Measurements from ENCODE around the gene OR1I1.

DNA sequence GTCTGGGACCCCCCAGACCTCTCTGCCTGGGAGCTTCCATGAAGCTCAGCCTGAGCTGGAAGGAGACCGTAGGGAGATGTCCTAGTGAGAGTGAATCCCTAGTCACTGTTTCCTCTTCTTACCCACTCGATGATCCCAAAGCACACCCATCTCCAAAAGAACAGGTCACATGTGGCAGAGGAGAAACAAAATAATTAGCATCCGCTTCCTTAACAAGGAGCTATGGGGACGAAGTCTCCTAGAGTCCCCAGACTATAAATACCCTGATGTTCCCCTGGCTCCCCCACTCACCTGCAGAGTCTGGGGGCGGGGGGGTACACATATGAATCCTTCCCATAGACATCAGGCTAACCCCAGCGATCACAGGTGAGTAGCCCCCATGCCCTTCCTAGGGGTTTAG is at the start of gene OR1I1:
- TF ChIP-seq, protein P1, sequence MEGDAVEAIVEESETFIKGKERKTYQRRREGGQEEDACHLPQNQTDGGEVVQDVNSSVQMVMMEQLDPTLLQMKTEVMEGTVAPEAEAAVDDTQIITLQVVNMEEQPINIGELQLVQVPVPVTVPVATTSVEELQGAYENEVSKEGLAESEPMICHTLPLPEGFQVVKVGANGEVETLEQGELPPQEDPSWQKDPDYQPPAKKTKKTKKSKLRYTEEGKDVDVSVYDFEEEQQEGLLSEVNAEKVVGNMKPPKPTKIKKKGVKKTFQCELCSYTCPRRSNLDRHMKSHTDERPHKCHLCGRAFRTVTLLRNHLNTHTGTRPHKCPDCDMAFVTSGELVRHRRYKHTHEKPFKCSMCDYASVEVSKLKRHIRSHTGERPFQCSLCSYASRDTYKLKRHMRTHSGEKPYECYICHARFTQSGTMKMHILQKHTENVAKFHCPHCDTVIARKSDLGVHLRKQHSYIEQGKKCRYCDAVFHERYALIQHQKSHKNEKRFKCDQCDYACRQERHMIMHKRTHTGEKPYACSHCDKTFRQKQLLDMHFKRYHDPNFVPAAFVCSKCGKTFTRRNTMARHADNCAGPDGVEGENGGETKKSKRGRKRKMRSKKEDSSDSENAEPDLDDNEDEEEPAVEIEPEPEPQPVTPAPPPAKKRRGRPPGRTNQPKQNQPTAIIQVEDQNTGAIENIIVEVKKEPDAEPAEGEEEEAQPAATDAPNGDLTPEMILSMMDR (IDR thresholded peaks at IDR 0.05): no peak
- TF ChIP-seq EP300 (IDR thresholded peaks at IDR 0.05): no peak
- no peak for TF ChIP-seq POLR2AphosphoS5 (IDR thresholded peaks at IDR 0.05)
- no peak for TF ChIP-seq POLR2A (IDR thresholded peaks at IDR 0.05)

Measured in sigmoid colon (tissue), 4 donors.